ENCODE measurements around the gene CDH23.

CDH23 gene

DNA sequence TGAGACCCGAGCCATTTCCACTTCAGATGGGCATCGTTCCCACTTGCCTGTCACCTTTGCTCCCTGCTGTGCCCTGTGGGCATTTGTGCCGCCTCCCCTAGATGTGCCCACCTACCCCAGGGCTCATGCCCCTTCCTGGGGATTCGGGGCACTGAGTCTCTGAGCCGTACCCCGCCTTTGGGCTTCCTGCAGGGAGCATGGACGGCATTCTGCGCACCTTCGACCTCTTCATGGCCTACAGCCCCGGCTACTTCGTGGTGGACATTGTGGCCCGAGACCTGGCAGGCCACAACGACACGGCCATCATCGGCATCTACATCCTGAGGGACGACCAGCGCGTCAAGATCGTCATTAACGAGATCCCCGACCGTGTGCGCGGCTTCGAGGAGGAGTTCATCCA is 412.9 kb downstream of the CDH23 start:
- H3K36me3 ChIP-seq (ENCODE audit: insufficient read depth, low read depth, low read length), result no peaks in the 10 kb centered on the region; the same call in 1 of the 2 replicates
- H3K4me3 ChIP-seq (ENCODE audit: low read length), result no peak overlapping the region
- no peak overlapping the region for H3K27ac ChIP-seq (ENCODE audit: low read length)
- H3K9me3 ChIP-seq (ENCODE audit: insufficient read depth, low read depth, low read length), result no peaks in the 10 kb centered on the region
- no peaks in the 10 kb centered on the region for H3K4me1 ChIP-seq (ENCODE audit: insufficient read depth, low read length)
- no peak overlapping the region for H3K9ac ChIP-seq (ENCODE audit: low read depth, low read length)
- peaks cover 15% of the 10 kb centered on the region for H3K27me3 ChIP-seq (ENCODE audit: insufficient read depth, low read length)

- Histone ChIP-seq H3K9me3 (ENCODE audit: insufficient read depth, low read depth, low read length) (no peaks in the 10 kb centered on the region), H3K27me3 (ENCODE audit: insufficient read depth, low read length) (peaks cover 9% of the 10 kb centered on the region), H3K9ac (ENCODE audit: low read depth, low read length) (no peak overlapping the region), H3K27ac (ENCODE audit: low read length) (no peak overlapping the region), H3K4me1 (ENCODE audit: insufficient read depth, low read length) (no peaks in the 10 kb centered on the region), H3K36me3 (ENCODE audit: insufficient read depth, low read depth, low read length) (no peaks in the 10 kb centered on the region; the same call in 1 of the 2 replicates), H3K4me3 (ENCODE audit: low read length) (no peak overlapping the region)
Measured at GRCh38 chr10:71810048-71810750, 413.5 kb downstream of the CDH23 start.

DNA sequence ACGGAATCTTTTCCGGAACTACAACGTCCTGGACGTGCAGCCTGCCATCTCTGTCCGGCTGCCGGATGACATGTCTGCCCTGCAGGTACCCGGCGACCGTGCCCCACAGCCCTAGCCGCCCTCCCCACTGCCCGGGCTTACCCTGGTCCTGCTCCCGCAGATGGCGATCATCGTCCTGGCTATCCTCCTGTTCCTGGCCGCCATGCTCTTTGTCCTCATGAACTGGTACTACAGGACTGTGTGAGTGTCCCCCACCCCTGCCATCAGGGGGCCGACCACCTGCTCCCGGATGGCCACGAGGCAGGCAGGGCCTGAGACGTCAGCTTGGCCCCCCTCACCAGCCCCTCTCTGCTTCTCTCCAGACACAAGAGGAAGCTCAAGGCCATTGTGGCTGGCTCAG is 414.6 kb downstream of the CDH23 start:
- H3K4me3 ChIP-seq (ENCODE audit: low read length), result no peak overlapping the region
- no peaks in the 10 kb centered on the region for H3K4me1 ChIP-seq (ENCODE audit: insufficient read depth, low read length)
- H3K9me3 ChIP-seq (ENCODE audit: insufficient read depth, low read depth, low read length), result no peaks in the 10 kb centered on the region
- no peak overlapping the region for H3K9ac ChIP-seq (ENCODE audit: low read depth, low read length)
- no peak overlapping the region for H3K27ac ChIP-seq (ENCODE audit: low read length)
- no peaks in the 10 kb centered on the region for H3K27me3 ChIP-seq (ENCODE audit: insufficient read depth, low read length)
- peaks cover 11% of the 10 kb centered on the region for H3K36me3 ChIP-seq (ENCODE audit: insufficient read depth, low read depth, low read length)

- Histone ChIP-seq H3K27me3 (ENCODE audit: insufficient read depth, low read length) (no peaks in the 10 kb centered on the region), H3K27ac (ENCODE audit: low read length) (no peak overlapping the region), H3K9me3 (ENCODE audit: insufficient read depth, low read depth, low read length) (no peaks in the 10 kb centered on the region), H3K4me1 (ENCODE audit: insufficient read depth, low read length) (no peaks in the 10 kb centered on the region), H3K36me3 (ENCODE audit: insufficient read depth, low read depth, low read length) (peaks cover 21% of the 10 kb centered on the region), H3K9ac (ENCODE audit: low read depth, low read length) (no peak overlapping the region), H3K4me3 (ENCODE audit: low read length) (no peak overlapping the region)
Measured at GRCh38 chr10:71812016-71812912, 415.5 kb downstream of the CDH23 start.

DNA sequence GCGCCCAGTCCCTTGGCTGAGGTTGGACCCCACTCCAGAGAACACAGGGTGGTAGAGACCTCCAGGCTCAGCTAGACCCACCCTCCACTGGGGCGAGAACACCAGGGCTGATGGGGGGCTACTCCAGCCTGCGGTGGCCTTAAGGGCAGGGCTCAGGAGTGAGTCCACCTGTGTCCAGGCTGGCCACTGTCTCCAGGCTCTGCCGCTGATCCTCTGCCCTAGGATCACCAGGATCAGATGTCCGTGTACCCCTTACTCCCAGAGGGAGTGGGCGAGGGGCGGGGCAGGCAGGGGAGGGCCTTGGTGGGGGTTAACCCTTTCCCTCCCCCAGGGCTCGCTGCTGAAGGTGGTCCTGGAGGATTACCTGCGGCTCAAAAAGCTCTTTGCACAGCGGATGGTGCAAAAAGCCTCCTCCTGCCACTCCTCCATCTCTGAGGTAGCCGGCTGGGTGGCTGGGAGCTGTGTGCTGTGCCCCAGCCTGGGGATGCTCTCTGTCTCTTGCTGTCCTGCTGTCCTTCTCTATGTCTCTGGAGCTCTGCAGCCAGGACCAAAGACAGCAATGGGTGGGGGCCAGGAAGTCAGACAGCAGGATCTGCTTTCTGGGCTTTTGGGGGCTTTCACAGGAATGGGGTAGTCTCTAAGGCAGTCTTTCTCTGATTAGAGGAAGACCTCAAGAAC is 416.3 kb downstream of the CDH23 start:
- Histone ChIP-seq H3K9me3 (ENCODE audit: insufficient read depth, low read depth, low read length) (no peaks in the 10 kb centered on the region), H3K27me3 (ENCODE audit: insufficient read depth, low read length) (no peaks in the 10 kb centered on the region), H3K36me3 (ENCODE audit: insufficient read depth, low read depth, low read length) (peaks cover 28% of the 10 kb centered on the region), H3K4me3 (ENCODE audit: low read length) (no peak overlapping the region), H3K4me1 (ENCODE audit: insufficient read depth, low read length) (no peaks in the 10 kb centered on the region), H3K27ac (ENCODE audit: low read length) (no peak overlapping the region), H3K9ac (ENCODE audit: low read depth, low read length) (no peak overlapping the region)

DNA sequence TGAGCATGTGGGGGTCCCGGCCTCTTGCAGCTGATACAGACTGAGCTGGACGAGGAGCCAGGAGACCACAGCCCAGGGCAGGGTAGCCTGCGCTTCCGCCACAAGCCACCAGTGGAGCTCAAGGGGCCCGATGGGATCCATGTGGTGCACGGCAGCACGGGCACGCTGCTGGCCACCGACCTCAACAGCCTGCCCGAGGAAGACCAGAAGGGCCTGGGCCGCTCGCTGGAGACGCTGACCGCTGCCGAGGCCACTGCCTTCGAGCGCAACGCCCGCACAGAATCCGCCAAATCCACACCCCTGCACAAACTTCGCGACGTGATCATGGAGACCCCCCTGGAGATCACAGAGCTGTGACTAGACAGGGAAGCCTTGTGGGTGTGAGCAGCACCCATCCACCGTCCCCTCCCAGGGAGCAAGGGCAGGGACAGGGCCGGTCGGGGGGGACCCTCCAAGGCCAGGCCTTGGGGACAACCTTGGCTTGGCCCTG is 418.2 kb downstream of the CDH23 start:
- H3K9me3 ChIP-seq (ENCODE audit: insufficient read depth, low read depth, low read length), result no peaks in the 10 kb centered on the region
- no peak overlapping the region for H3K4me3 ChIP-seq (ENCODE audit: low read length)
- no peaks in the 10 kb centered on the region for H3K4me1 ChIP-seq (ENCODE audit: insufficient read depth, low read length)
- no peak overlapping the region for H3K9ac ChIP-seq (ENCODE audit: low read depth, low read length)
- H3K36me3 ChIP-seq (ENCODE audit: insufficient read depth, low read depth, low read length), result peaks cover 48% of the 10 kb centered on the region
- H3K27me3 ChIP-seq (ENCODE audit: insufficient read depth, low read length), result no peaks in the 10 kb centered on the region
- H3K27ac ChIP-seq (ENCODE audit: low read length), result no peak overlapping the region

DNA sequence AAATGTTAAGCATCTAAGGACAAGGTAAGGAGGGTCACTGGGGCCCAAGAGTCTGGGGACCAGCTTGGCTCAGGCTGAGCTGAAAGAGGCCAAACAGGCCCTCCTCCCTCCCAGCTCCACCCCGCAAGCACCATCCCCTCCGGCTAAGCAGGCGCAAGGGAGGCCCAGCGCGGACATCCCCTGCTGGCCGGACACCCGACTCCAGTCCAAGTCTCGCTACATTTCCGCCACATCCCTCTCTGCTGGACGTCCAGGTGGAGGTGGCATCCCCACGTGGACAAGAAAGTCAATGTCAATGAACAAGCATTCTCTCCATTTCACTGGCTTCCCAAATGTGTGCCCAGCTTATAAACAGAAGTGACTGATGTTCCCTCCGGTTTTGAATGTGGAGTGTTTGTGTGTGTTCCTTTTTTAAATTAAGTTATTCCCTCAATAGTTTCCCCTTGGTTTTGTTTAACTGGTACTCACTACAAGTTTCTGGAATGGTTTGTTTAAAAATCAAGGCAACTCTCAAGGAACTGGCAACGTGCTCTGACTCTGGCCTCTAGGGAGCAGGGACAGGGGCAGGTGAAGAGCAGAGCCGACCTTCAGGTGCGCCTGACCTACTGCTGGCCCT is 418.9 kb downstream of the CDH23 start:
- no peak overlapping the region for H3K9ac ChIP-seq (ENCODE audit: low read depth, low read length)
- H3K9me3 ChIP-seq (ENCODE audit: insufficient read depth, low read depth, low read length), result no peaks in the 10 kb centered on the region
- H3K4me1 ChIP-seq (ENCODE audit: insufficient read depth, low read length), result no peaks in the 10 kb centered on the region
- H3K36me3 ChIP-seq (ENCODE audit: insufficient read depth, low read depth, low read length), result peaks cover 54% of the 10 kb centered on the region
- no peak overlapping the region for H3K27ac ChIP-seq (ENCODE audit: low read length)
- no peaks in the 10 kb centered on the region for H3K27me3 ChIP-seq (ENCODE audit: insufficient read depth, low read length)
- H3K4me3 ChIP-seq (ENCODE audit: low read length), result no peak overlapping the region

DNA sequence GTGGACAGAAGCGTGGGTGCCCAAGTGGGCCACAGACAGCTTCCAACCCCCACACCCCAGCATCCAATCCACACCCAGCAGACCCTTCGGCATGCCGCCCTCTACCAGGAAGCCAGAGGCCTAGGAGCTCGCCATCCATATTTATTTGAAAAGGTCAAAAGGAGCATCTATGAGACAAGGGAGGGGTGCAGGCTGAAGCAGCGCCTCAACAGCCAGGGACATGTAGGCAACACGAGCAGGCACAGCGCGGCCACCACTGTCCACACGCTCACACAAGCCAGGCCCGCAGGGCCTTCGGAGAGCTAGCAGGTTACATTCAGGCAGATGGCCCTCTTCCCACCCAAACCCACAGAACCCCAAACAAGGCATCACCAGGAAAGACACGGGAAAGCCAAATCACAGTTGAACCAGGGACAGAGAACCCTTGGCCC is 419.7 kb downstream of the CDH23 start:
- Histone ChIP-seq H3K4me1 (ENCODE audit: insufficient read depth, low read length) (no peaks in the 10 kb centered on the region), H3K9ac (ENCODE audit: low read depth, low read length) (no peak overlapping the region), H3K27me3 (ENCODE audit: insufficient read depth, low read length) (no peaks in the 10 kb centered on the region), H3K9me3 (ENCODE audit: insufficient read depth, low read depth, low read length) (no peaks in the 10 kb centered on the region), H3K4me3 (ENCODE audit: low read length) (no peak overlapping the region), H3K36me3 (ENCODE audit: insufficient read depth, low read depth, low read length) (peaks cover 62% of the 10 kb centered on the region), H3K27ac (ENCODE audit: low read length) (no peak overlapping the region)

- H3K36me3 ChIP-seq (ENCODE audit: insufficient read depth, low read depth, low read length), result peaks cover 69% of the 10 kb centered on the region
- H3K27ac ChIP-seq (ENCODE audit: low read length), result no peak overlapping the region
- H3K9ac ChIP-seq (ENCODE audit: low read depth, low read length), result no peak overlapping the region
- H3K9me3 ChIP-seq (ENCODE audit: insufficient read depth, low read depth, low read length), result no peaks in the 10 kb centered on the region
- H3K4me3 ChIP-seq (ENCODE audit: low read length), result no peak overlapping the region
- no peaks in the 10 kb centered on the region for H3K4me1 ChIP-seq (ENCODE audit: insufficient read depth, low read length)
- no peaks in the 10 kb centered on the region for H3K27me3 ChIP-seq (ENCODE audit: insufficient read depth, low read length)
Measured at GRCh38 chr10:71816936-71817618, 420.4 kb downstream of the CDH23 start.

DNA sequence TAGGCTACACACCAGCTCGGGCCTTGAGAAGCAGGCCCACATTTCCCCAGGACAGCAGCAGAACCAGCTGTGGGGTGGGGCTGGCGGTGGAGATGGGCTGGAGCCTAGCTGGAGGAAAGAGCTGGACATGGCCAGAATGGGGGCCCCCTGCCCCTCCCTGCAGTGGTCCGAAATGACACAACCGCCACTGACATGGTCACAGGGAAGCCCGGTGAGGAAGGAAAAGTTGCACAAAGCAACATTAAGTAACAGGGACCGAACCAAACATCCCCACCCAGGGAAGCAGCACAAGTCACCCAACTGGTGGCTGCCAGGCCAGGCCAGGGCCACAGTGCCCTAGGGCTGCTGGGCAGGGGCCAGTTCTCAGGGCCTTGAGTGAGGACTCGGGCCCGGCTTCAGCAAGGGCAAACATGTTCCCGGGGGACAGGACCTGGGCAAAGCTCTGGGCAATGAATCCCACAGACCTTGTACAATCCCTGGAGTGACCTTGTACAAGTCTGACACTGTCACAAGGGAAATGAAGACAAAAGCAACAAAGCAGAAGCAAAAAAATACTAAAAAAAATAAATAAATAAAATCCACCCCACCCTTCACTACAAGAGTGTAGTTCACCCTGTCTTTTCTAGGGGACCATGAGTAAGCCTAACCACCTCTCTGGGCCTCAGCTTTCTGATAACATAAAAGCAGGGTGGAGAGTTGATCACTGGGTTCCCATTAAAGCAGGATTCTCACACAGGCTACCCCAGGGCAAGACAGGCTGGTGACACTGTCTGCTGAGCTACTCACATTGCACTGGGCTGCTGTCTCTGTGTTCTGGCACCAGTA is 421.3 kb downstream of the CDH23 start:
- Histone ChIP-seq H3K9me3 (ENCODE audit: insufficient read depth, low read depth, low read length) (no peaks in the 10 kb centered on the region), H3K4me3 (ENCODE audit: low read length) (no peak overlapping the region), H3K27me3 (ENCODE audit: insufficient read depth, low read length) (no peaks in the 10 kb centered on the region), H3K9ac (ENCODE audit: low read depth, low read length) (no peak overlapping the region), H3K36me3 (ENCODE audit: insufficient read depth, low read depth, low read length) (peaks cover 77% of the 10 kb centered on the region), H3K27ac (ENCODE audit: low read length) (no peak overlapping the region), H3K4me1 (ENCODE audit: insufficient read depth, low read length) (no peaks in the 10 kb centered on the region)

All from iPS-20b (cell line).